SK-N-SH treated with all-trans-retinoic acid at 6 μM for 48 hours (cell line): ENCODE measurements around the gene AHCYL1.

Experiments used
- ATAC-seq: fragments of 200-7000 bp; cut with Tn5 transposase; 3 replicates; pipeline ENCODE4 v1.9.1; 2020; ENCODE audit warnings: mild to moderate bottlenecking, moderate library complexity
- ARNTL ChIP-seq: fragments of 450-650 bp; formaldehyde crosslinking; IDR thresholded peaks from 2 replicates; pipeline ENCODE4 v1.5.0; 2020; ENCODE audit warnings: low read depth, mild to moderate bottlenecking, moderate library complexity, borderline replicate concordance
- BACH2 ChIP-seq: fragments of 250-450 bp; sonication (Bioruptor Pico); IDR thresholded peaks from 2 replicates; pipeline ENCODE4 v1.9.0; 2021; ENCODE audit warnings: mild to moderate bottlenecking, borderline replicate concordance
- CREB5 ChIP-seq: fragments of 250-450 bp; sonication (Bioruptor Pico); IDR thresholded peaks from 2 replicates; pipeline ENCODE4 v1.5.1; 2020; ENCODE audit warnings: low read depth, mild to moderate bottlenecking, moderate library complexity
- CSDC2 ChIP-seq: fragments of 250-450 bp; sonication (Bioruptor Pico); IDR thresholded peaks from 2 replicates; pipeline ENCODE4 v1.5.0; 2020; ENCODE audit warnings: mild to moderate bottlenecking, moderate library complexity
- CSRNP3 ChIP-seq: fragments of 250-450 bp; sonication (Bioruptor Pico); IDR thresholded peaks from 2 replicates; pipeline ENCODE4 v1.5.1; 2021; ENCODE audit warnings: mild to moderate bottlenecking, moderate library complexity
- ESRRG ChIP-seq: fragments of 250-450 bp; sonication (Bioruptor Pico); IDR thresholded peaks from 2 replicates; pipeline ENCODE4 v1.6.1; 2021; ENCODE audit warnings: mild to moderate bottlenecking
- GLIS3 ChIP-seq: fragments of 250-450 bp; sonication (Bioruptor Pico); IDR thresholded peaks from 2 replicates; pipeline ENCODE4 v1.5.0; 2020; ENCODE audit warnings: mild to moderate bottlenecking, moderate library complexity
- ISL1 ChIP-seq: fragments of 250-450 bp; sonication (Bioruptor Pico); IDR thresholded peaks from 2 replicates; pipeline ENCODE4 v2.1.2; 2022; ENCODE audit warnings: mild to moderate bottlenecking, moderate library complexity
- OSR1 ChIP-seq: fragments of 250-450 bp; sonication (Bioruptor Pico); IDR thresholded peaks from 2 replicates; pipeline ENCODE4 v1.8.0; 2022; ENCODE audit warnings: moderate library complexity, mild to moderate bottlenecking, inconsistent platforms
- PATZ1 ChIP-seq: fragments of 250-450 bp; sonication (Bioruptor Pico); IDR thresholded peaks from 2 replicates; pipeline ENCODE4 v1.8.0; 2020; ENCODE audit warnings: mild to moderate bottlenecking, moderate library complexity, borderline replicate concordance
- POU6F1 ChIP-seq: fragments of 250-450 bp; sonication (Bioruptor Pico); IDR thresholded peaks from 2 replicates; pipeline ENCODE4 v1.8.0; 2021; ENCODE audit warnings: low read depth, mild to moderate bottlenecking, moderate library complexity, borderline replicate concordance
- PPARA ChIP-seq: fragments of 250-450 bp; sonication (Bioruptor Pico); IDR thresholded peaks from 2 replicates; pipeline ENCODE4 v1.5.0; 2020; ENCODE audit warnings: mild to moderate bottlenecking, borderline replicate concordance
- RARB ChIP-seq: fragments of 250-450 bp; sonication (Bioruptor Pico); IDR thresholded peaks from 2 replicates; pipeline ENCODE4 v1.8.0; 2021; ENCODE audit warnings: mild to moderate bottlenecking, moderate library complexity
- SNAI2 ChIP-seq: fragments of 250-450 bp; sonication (Bioruptor Pico); IDR thresholded peaks from 2 replicates; pipeline ENCODE4 v1.5.0; 2020; ENCODE audit warnings: mild to moderate bottlenecking, moderate library complexity
- TCF4 ChIP-seq: fragments of 250-450 bp; sonication (Bioruptor Pico); IDR thresholded peaks from 2 replicates; pipeline ENCODE4 v1.8.0; 2021; ENCODE audit warnings: mild to moderate bottlenecking, moderate library complexity, borderline replicate concordance
- ZC3H10 ChIP-seq: fragments of 250-450 bp; sonication (Bioruptor Pico); IDR thresholded peaks from 2 replicates; pipeline ENCODE4 v1.5.1; 2021; ENCODE audit warnings: mild to moderate bottlenecking, moderate library complexity
- ZFP3 ChIP-seq: fragments of 250-450 bp; sonication (Bioruptor Pico); IDR thresholded peaks from 2 replicates; pipeline ENCODE4 v1.5.0; 2020; ENCODE audit warnings: mild to moderate bottlenecking, moderate library complexity
- ZFP30 ChIP-seq: fragments of 450-650 bp; formaldehyde crosslinking; IDR thresholded peaks from 2 replicates; pipeline ENCODE4 v1.5.0; 2022; ENCODE audit warnings: mild to moderate bottlenecking, moderate library complexity
- ZNF565 ChIP-seq: fragments of 450-650 bp; formaldehyde crosslinking; conservative IDR thresholded peaks from 2 replicates; pipeline ENCODE4 v1.5.0; 2020; ENCODE audit warnings: low read depth, mild to moderate bottlenecking, moderate library complexity
- ZNF8 ChIP-seq: fragments of 450-650 bp; formaldehyde crosslinking; IDR thresholded peaks from 2 replicates; pipeline ENCODE4 v1.5.0; 2020; ENCODE audit warnings: mild to moderate bottlenecking, moderate library complexity

The AHCYL1 gene

GRCh38 chr1:110062612-110063011 is 78.0 kb downstream of the AHCYL1 start (continued):
- no peak for TF ChIP-seq RARB (CRISPR knock-in tag)

- no peak for ATAC-seq
- TF ChIP-seq GLIS3, result no peak
- TF ChIP-seq OSR1 (CRISPR knock-in tag), result no peak
- TF ChIP-seq ARNTL (CRISPR knock-in tag), result no peak
- no peak for TF ChIP-seq CSRNP3 (CRISPR knock-in tag)
- no peak for TF ChIP-seq PATZ1
- TF ChIP-seq RARB (CRISPR knock-in tag), result no peak
- no peak for TF ChIP-seq BACH2 (CRISPR knock-in tag)
- TF ChIP-seq ZNF565 (CRISPR knock-in tag), result no peak
- TF ChIP-seq SNAI2 (CRISPR knock-in tag), result no peak
- TF ChIP-seq ZFP30, result no peak
- no peak for TF ChIP-seq POU6F1 (CRISPR knock-in tag)
- no peak for TF ChIP-seq ZFP3 (CRISPR knock-in tag)
- TF ChIP-seq ZNF8 (CRISPR knock-in tag), result no peak
- TF ChIP-seq ISL1 (CRISPR knock-in tag), result no peak
These were observed 79.2 kb downstream of the AHCYL1 start for GRCh38 chr1:110063781-110064180.

- ATAC-seq, result no peak
- TF ChIP-seq POU6F1 (CRISPR knock-in tag) (no peak), ARNTL (CRISPR knock-in tag) (no peak), PATZ1 (no peak), CSDC2 (CRISPR knock-in tag) (no peak), CREB5 (CRISPR knock-in tag) (no peak), ZNF8 (CRISPR knock-in tag) (no peak), ESRRG (CRISPR knock-in tag) (no peak), TCF4 (CRISPR knock-in tag) (no peak), BACH2 (CRISPR knock-in tag) (no peak), ZFP3 (CRISPR knock-in tag) (no peak), ISL1 (CRISPR knock-in tag) (no peak), PPARA (CRISPR knock-in tag) (no peak), ZC3H10 (CRISPR knock-in tag) (no peak)
These were observed 80.2 kb downstream of the AHCYL1 start for GRCh38 chr1:110064576-110065337.
